ENCODE data around the gene ROR1. TPM values are rescaled to one million over a fixed set of nuclear protein-coding genes. Genes with fewer than 3 reads are reported as not detected.

Gene ROR1
- total and polyA plus RNA-seq, 2 donors (not counting 1 experiment from before 2014, with no cell fraction given): 0.46 to 16.0 TPM

DNA sequence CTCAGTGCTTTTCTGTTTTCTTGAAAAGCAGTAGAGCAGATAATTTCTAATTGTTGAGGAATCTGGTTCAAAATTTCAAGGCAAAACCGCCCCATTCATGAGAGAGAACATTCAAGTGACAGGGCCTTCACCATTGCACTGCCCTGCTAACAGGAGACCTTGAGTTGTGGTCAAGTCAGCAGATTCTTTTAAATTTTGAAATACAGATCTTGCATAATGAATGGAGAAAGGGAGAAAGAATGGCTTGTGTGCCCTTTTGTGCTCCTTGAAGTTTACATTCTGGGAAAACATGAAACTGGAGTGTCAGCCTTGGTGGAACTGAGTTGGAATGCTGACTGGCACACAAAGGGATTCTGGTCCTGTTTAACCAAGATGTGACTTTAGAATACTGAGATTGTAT lies 265.1 kb downstream of the ROR1 start:
- no peak overlapping the region for H3K4me3 ChIP-seq (ENCODE audit: control extremely low read depth in 1 of 5, extremely low read depth in 1 of 5, insufficient read depth in 1 of 5, low read depth in 2 of 5, low read length in 4 of 5)
- TF ChIP-seq CTCF (IDR thresholded peaks at IDR 0.05) (no peak), EZH2 (IDR thresholded peaks at IDR 0.05; ENCODE audit: borderline replicate concordance, insufficient read depth, low read depth, low read length, poor library complexity, severe bottlenecking) (no peak)
- H3K27me3 Mint-ChIP-seq: peaks cover 9% of the 10 kb centered on the region
- H3K79me2 ChIP-seq (ENCODE audit: control insufficient read depth, insufficient read depth, low read length): no peaks in the 10 kb centered on the region
- DNase-seq (no peak), ATAC-seq (ENCODE audit: low read depth) (no peak)
- ChIA-PET CTCF (no interaction called here), POLR2A (no interaction called here)
- H3K4me1 Mint-ChIP-seq: no peaks in the 10 kb centered on the region
- H3K4me3 Mint-ChIP-seq: no peak overlapping the region
- no peak overlapping the region for H3K27ac ChIP-seq (ENCODE audit: low read length in 2 of 2)
- H4K20me1 ChIP-seq (ENCODE audit: control insufficient read depth, insufficient read depth, low read length, poor library complexity, severe bottlenecking): no peaks in the 10 kb centered on the region
- no peaks in the 10 kb centered on the region for H3K9me3 Mint-ChIP-seq (ENCODE audit: insufficient read depth)
- no CpG with 5 or more reads among the region's 1 CpG for WGBS (ENCODE audit: insufficient coverage)
- no peak overlapping the region for H2AFZ ChIP-seq (ENCODE audit: insufficient read depth, low read depth, low read length, poor library complexity, severe bottlenecking)
- intact Hi-C loops (cut with micrococcal nuclease): no loop called here
- no peak overlapping the region for H3K9ac ChIP-seq (ENCODE audit: low read length)
- H3K4me2 ChIP-seq (replicated peaks; ENCODE audit: low read depth, low read length, poor library complexity, severe bottlenecking): no peak overlapping the region
- no peaks in the 10 kb centered on the region for H3K36me3 ChIP-seq (replicated peaks in 1 of 2; ENCODE audit: control extremely low read depth in 1 of 2, control insufficient read depth in 1 of 2, extremely low read depth in 1 of 2, insufficient read depth in 2 of 2, low read length in 1 of 2)
- no peaks in the 10 kb centered on the region for H3K4me1 ChIP-seq (ENCODE audit: control insufficient read depth in 2 of 2, insufficient read depth in 2 of 2, low read length in 2 of 2)
- no peak overlapping the region for H3K27ac Mint-ChIP-seq
- no peaks in the 10 kb centered on the region for H3K27me3 ChIP-seq (replicated peaks in 1 of 4; ENCODE audit: control extremely low read depth in 1 of 4, control insufficient read depth in 3 of 4, insufficient read depth in 4 of 4, low read length in 3 of 4)
- no peaks in the 10 kb centered on the region for H3K9me3 ChIP-seq (ENCODE audit: control extremely low read depth in 1 of 3, control insufficient read depth in 2 of 3, insufficient read depth in 1 of 3, low read length in 2 of 3)

- Mint-ChIP-seq H3K4me3 (no peak overlapping the region), H3K4me1 (no peaks in the 10 kb centered on the region), H3K27me3 (peaks cover 9% of the 10 kb centered on the region), H3K9me3 (ENCODE audit: insufficient read depth) (no peaks in the 10 kb centered on the region), H3K27ac (no peak overlapping the region)
- no peaks in the 10 kb centered on the region for H3K27me3 ChIP-seq (replicated peaks in 1 of 4; ENCODE audit: control extremely low read depth in 1 of 4, control insufficient read depth in 3 of 4, insufficient read depth in 4 of 4, low read length in 3 of 4)
- TF ChIP-seq EZH2 (IDR thresholded peaks at IDR 0.05; ENCODE audit: borderline replicate concordance, insufficient read depth, low read depth, low read length, poor library complexity, severe bottlenecking) (no peak), CTCF (IDR thresholded peaks at IDR 0.05) (no peak)
- no peak overlapping the region for H3K27ac ChIP-seq (ENCODE audit: low read length in 2 of 2)
- no peak overlapping the region for H3K4me3 ChIP-seq (ENCODE audit: control extremely low read depth in 1 of 5, extremely low read depth in 1 of 5, insufficient read depth in 1 of 5, low read depth in 2 of 5, low read length in 4 of 5)
- CTCF ChIA-PET: no interaction called here
- no peaks in the 10 kb centered on the region for H4K20me1 ChIP-seq (ENCODE audit: control insufficient read depth, insufficient read depth, low read length, poor library complexity, severe bottlenecking)
- ATAC-seq (ENCODE audit: low read depth) (no peak), DNase-seq (no peak)
- POLR2A ChIA-PET: no interaction called here
- H3K9ac ChIP-seq (ENCODE audit: low read length): no peak overlapping the region
- no peaks in the 10 kb centered on the region for H3K79me2 ChIP-seq (ENCODE audit: control insufficient read depth, insufficient read depth, low read length)
- H3K36me3 ChIP-seq (replicated peaks in 1 of 2; ENCODE audit: control extremely low read depth in 1 of 2, control insufficient read depth in 1 of 2, extremely low read depth in 1 of 2, insufficient read depth in 2 of 2, low read length in 1 of 2): no peaks in the 10 kb centered on the region
- H2AFZ ChIP-seq (ENCODE audit: insufficient read depth, low read depth, low read length, poor library complexity, severe bottlenecking): no peak overlapping the region
- intact Hi-C loops (cut with micrococcal nuclease): no loop called here
- 71% methylated on average over 3 of the region's 3 CpGs for WGBS (ENCODE audit: insufficient coverage)
- no peaks in the 10 kb centered on the region for H3K9me3 ChIP-seq (ENCODE audit: control extremely low read depth in 1 of 3, control insufficient read depth in 2 of 3, insufficient read depth in 1 of 3, low read length in 2 of 3)
- no peak overlapping the region for H3K4me2 ChIP-seq (replicated peaks; ENCODE audit: low read depth, low read length, poor library complexity, severe bottlenecking)
- H3K4me1 ChIP-seq (ENCODE audit: control insufficient read depth in 2 of 2, insufficient read depth in 2 of 2, low read length in 2 of 2): no peaks in the 10 kb centered on the region
Observed at GRCh38 chr1:64039390-64039926, 265.6 kb downstream of the ROR1 start.
